Measurements from ENCODE around the gene TES. TPM values are rescaled to one million over a fixed set of nuclear protein-coding genes. Genes with fewer than 3 reads are reported as not detected.

Gene TES
- total RNA-seq, 2 experiments from 2014 or later, result 81.8 to 90.6 TPM

DNA sequence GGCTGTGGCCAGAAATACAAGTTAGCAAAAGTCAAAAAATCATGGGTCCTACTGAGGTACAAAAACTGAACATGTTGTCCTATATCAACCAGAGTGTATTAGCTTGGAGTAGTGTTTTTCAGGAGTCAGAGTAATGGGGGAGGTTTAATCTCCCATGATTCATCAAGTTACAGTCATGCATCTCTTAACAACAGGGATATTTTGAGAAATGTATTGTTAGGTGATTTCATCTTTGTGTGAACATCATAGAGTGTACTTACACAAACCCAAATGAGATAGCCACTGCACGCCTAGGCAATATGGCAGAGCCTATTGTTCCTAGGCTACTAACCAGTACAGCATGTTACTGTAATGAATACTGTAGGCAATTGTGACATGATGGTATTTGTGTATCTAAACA lies 14.9 kb upstream of the TES start:
- intact Hi-C loops (cut with micrococcal nuclease), result no loop called here
- no peak overlapping the region for H3K4me3 Mint-ChIP-seq
- DNase-seq, result no peak
- ChIA-PET CTCF (interaction anchor here (1.4 kb wide), 1 partner anchor 15 kb away, joined by 4 read pairs; no protein-coding TSS in a partner anchor), POLR2A (no interaction called here)
- H3K36me3 Mint-ChIP-seq, result no peaks in the 10 kb centered on the region
- H3K9me3 Mint-ChIP-seq, result no peaks in the 10 kb centered on the region
- peaks cover 3% of the 10 kb centered on the region for H3K27me3 Mint-ChIP-seq
- no peak overlapping the region for H3K27ac Mint-ChIP-seq
- H3K4me1 Mint-ChIP-seq (ENCODE audit: low read depth), result no peaks in the 10 kb centered on the region

DNA sequence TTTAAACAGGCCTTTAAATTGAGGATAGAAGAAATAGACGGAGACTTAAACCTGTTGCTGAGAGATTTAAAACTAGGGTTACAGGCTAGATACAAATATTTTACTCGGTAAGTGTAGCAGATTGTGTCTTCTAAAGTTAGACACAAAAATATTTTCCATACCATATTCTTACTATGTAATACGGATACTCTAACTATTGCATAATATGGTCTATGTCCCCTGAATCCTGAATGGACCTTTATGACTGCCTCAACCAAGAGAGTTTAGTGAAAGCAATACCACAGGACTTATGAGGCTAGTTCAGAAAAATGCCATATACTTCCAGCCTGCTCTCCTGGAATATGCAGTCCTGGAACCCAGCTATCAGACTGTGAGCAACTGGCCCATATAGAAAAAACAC lies 13.4 kb upstream of the TES start:
- Mint-ChIP-seq H3K36me3 (no peaks in the 10 kb centered on the region), H3K4me3 (no peak overlapping the region), H3K9me3 (no peaks in the 10 kb centered on the region), H3K27me3 (peaks cover 3% of the 10 kb centered on the region), H3K27ac (no peak overlapping the region), H3K4me1 (ENCODE audit: low read depth) (no peaks in the 10 kb centered on the region)
- DNase-seq, result no peak
- ChIA-PET POLR2A (no interaction called here), CTCF (interaction anchor here (0.9 kb wide), 1 partner anchor 23 kb away, joined by 3 read pairs; no protein-coding TSS in a partner anchor)
- intact Hi-C loops (cut with micrococcal nuclease), result no loop called here

DNA sequence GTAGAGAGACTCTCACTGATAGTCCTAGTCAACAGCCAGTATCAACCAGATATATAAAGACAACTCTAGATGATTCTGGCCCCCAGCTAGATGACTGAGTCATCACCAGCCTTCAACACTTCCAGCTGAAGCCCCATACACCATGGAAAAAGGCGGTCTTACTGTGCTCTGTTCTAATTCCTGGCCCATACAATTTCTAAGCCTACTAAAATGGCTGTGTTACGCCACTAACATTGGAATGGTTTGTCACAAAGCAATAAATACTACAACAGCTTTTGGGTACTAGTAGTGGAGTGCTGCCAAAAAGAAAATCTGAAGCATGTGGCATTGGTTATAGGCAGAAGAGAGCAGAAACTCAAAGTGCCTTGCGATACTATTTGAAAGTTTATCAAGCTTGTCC lies 13.0 kb upstream of the TES start:
- Mint-ChIP-seq H3K9me3 (no peaks in the 10 kb centered on the region), H3K4me1 (ENCODE audit: low read depth) (no peaks in the 10 kb centered on the region), H3K36me3 (no peaks in the 10 kb centered on the region), H3K27me3 (peaks cover 3% of the 10 kb centered on the region), H3K4me3 (no peak overlapping the region), H3K27ac (no peak overlapping the region)
- intact Hi-C loops (cut with micrococcal nuclease), result no loop called here
- DNase-seq, result no peak
- POLR2A ChIA-PET, result no interaction called here
- CTCF ChIA-PET, result interaction anchor here (0.9 kb wide), 1 partner anchor 22 kb away, joined by 3 read pairs; no protein-coding TSS in a partner anchor

DNA sequence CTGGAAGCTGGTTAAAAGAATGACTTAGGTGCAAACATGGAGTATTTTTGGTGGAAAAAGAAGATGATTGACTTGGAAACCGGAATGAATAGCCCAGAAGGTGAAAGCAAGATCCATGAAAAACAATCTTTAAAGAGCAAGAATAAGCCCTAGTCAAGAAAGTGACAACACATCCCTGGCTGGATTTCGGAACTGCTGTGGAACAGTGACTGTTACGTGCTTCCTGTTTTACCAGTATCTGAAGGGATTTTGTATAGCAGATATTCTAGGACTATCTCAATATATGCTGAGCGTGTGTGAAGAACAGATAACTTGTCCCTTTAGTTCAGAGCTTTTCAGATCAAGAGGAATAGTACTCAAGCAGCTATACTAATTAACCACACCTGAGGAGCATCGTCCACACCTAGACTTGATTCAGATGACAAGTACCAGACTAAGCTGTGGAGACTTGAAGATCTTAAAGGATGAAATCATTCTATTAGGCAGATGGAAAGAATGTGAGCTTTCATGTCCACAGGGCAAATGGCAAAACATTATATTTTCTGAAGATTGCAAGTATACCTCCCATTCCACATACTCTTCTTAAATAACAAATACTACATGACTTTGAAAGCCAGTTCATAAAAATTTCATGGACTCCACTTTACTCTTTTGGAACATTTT lies 11.5 kb upstream of the TES start:
- intact Hi-C loops (cut with micrococcal nuclease), result no loop called here

GRCh38 chr7:116200963-116201362 lies 9.4 kb upstream of the TES start:
- Mint-ChIP-seq H3K27ac (no peak overlapping the region), H3K27me3 (no peaks in the 10 kb centered on the region), H3K4me3 (no peak overlapping the region), H3K4me1 (ENCODE audit: low read depth) (no peaks in the 10 kb centered on the region), H3K9me3 (no peaks in the 10 kb centered on the region), H3K36me3 (no peaks in the 10 kb centered on the region)
- DNase-seq, result no peak
- POLR2A ChIA-PET, result no interaction called here
- CTCF ChIA-PET, result interaction anchor here (1.2 to 3.8 kb wide), 5 partner anchors 10 to 388 kb away, joined by 3 to 20 read pairs (median 7); partner anchors contain the start of gene TES
- intact Hi-C loops (cut with micrococcal nuclease), result no loop called here

More for the DNA sequence above, 11.5 kb upstream of the TES start:
- ChIA-PET CTCF (interaction anchor here (2.5 to 3.8 kb wide), 2 partner anchors 18 to 37 kb away, joined by 9 to 20 read pairs; no protein-coding TSS in a partner anchor), POLR2A (interaction anchor here (2.5 kb wide), 1 partner anchor 11 kb away, joined by 9 read pairs; the partner anchor contains the start of gene TES)
- Mint-ChIP-seq H3K4me3 (no peak overlapping the region), H3K27ac (no peak overlapping the region), H3K36me3 (no peaks in the 10 kb centered on the region), H3K4me1 (ENCODE audit: low read depth) (no peaks in the 10 kb centered on the region), H3K9me3 (no peaks in the 10 kb centered on the region), H3K27me3 (peaks cover 3% of the 10 kb centered on the region)
- no peak for DNase-seq

DNA sequence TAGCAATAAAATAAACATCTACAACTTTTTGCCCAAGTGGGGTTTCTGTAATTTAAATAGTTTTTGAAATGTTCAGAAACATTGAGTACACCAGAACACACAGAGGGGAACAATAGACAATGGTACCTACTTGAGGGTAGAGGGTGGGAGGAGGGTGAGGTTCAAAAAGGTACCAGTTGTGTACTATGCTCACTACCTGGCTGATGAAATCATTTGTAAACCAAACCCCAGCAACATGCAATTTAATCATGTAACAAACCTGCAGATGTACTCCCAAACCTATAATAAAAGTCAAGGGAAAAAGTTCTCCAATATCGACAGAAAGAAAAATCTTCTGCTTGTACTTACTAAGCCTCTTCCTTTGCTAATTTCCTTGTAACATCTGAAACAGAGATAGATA lies 4.2 kb upstream of the TES start:
- Mint-ChIP-seq H3K4me3 (no peak overlapping the region), H3K27me3 (no peaks in the 10 kb centered on the region), H3K9me3 (peaks cover 2% of the 10 kb centered on the region), H3K36me3 (no peaks in the 10 kb centered on the region), H3K4me1 (ENCODE audit: low read depth) (peaks cover 14% of the 10 kb centered on the region), H3K27ac (no peak overlapping the region)
- CTCF ChIA-PET, result interaction anchor here (0.7 to 1.2 kb wide), 3 partner anchors 26 to 317 kb away, joined by 3 to 8 read pairs (median 3); no protein-coding TSS in a partner anchor
- intact Hi-C loops (cut with micrococcal nuclease), result no loop called here
- DNase-seq, result no peak
- POLR2A ChIA-PET, result no interaction called here

GRCh38 chr7:116208919-116209318 lies 1.4 kb upstream of the TES start:
- intact Hi-C loops (cut with micrococcal nuclease), result no loop called here
- Mint-ChIP-seq H3K9me3 (peaks cover 2% of the 10 kb centered on the region), H3K27ac (no peak overlapping the region), H3K36me3 (peaks cover 6% of the 10 kb centered on the region), H3K4me3 (no peak overlapping the region), H3K27me3 (no peaks in the 10 kb centered on the region), H3K4me1 (ENCODE audit: low read depth) (peaks cover 33% of the 10 kb centered on the region)
- no peak for DNase-seq
- ChIA-PET POLR2A (interaction anchor here (0.9 to 1.8 kb wide), 2 partner anchors 10 to 11 kb away, joined by 3 to 9 read pairs; no protein-coding TSS in a partner anchor), CTCF (interaction anchor here (1.1 to 6.3 kb wide), 6 partner anchors 11 to 35 kb away, joined by 3 to 75 read pairs (median 5); no protein-coding TSS in a partner anchor)

DNA sequence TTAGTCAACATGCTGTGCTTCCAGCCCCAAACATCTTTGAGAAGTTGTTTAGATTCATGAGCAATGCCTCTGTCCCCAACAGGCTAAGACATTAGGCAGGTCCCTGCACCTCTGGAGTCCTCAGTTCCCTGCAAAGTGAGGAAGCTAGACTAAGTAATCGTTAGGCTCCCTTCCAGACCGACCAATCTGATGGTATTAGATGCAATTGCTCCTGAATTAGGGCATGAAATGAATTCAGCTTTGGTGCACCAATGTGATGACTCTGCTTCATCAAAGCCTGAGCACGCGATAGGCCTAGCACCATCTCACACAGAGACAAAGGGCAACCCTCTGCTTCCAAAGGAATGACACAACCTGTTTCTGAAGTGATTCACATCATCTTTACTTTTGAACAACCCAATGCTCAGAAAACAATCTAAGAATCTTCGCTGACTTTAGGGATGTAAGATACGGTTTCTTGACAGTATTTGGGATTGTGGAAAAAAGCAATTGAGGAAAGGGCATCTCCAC lies 723 bp upstream of the TES start:
- ChIA-PET POLR2A (interaction anchor here (0.9 to 2.2 kb wide), 4 partner anchors 10 to 22 kb away, joined by 3 to 9 read pairs (median 4); no protein-coding TSS in a partner anchor), CTCF (interaction anchor here (0.7 to 6.3 kb wide), 9 partner anchors 10 to 383 kb away, joined by 3 to 75 read pairs (median 6); no protein-coding TSS in a partner anchor)
- intact Hi-C loops (cut with micrococcal nuclease), result loop anchor here (2.0 to 5.0 kb wide), 3 partner anchors 29 to 1287 kb away; partner anchors contain the start of gene MDFIC
- Mint-ChIP-seq H3K4me1 (ENCODE audit: low read depth) (peaks cover 38% of the 10 kb centered on the region), H3K36me3 (peaks cover 7% of the 10 kb centered on the region), H3K9me3 (peaks cover 2% of the 10 kb centered on the region), H3K27ac (peak overlapping the region; percentile 40), H3K27me3 (no peaks in the 10 kb centered on the region), H3K4me3 (peak overlapping the region; percentile 62)
- peak; percentile 38 for DNase-seq

DNA sequence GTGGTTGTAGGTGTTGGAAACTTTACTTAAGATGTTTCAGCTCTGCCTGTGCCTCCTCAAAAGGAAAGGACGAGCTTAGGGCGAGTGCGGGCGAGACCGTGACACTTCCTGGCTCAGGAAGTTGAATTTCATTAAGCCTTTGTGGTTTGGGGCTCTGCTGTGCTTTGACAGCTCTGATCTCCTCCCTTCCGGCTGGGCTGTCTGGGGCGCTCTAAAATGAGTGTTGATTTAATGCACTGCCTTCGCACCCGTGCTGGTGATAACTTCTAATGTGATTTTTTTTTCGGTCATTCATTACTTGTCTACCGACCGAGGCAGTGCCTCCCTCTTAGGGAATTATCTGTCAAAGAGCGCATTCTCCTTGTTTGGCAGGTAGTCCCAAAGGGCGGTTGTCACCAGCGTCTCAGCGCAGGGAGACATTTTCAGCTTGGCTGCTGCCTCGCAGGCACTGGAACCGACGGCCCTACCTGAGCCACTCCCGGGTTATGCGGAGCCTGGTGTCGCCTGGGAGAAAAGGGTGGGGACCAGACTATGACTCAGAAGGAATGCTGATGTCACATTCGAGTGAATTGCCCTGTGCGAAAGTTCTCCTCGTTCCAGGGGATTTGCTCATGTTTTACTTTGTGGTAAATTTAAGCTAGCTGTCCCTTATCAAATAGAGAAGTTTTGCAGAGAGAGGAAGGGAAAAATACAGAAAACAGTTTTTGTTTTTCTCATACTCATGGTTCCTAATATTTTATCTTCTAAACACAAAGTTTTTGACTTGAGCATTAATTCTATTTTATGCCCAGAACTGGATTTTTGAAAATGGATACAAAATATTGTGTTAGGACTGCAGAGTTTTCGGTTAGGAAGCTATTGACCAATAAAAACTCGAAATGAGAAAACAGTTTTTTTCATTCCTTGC lies 920 bp downstream of the TES start:
- peak overlapping the region; percentile 99 for H3K27ac Mint-ChIP-seq
- peaks cover 55% of the 10 kb centered on the region for H3K4me1 Mint-ChIP-seq (ENCODE audit: low read depth)
- CTCF ChIA-PET, result interaction anchor here (0.5 to 6.3 kb wide), 12 partner anchors 9 to 378 kb away, joined by 3 to 75 read pairs (median 6); no protein-coding TSS in a partner anchor
- peak overlapping the region; percentile 96 for H3K4me3 Mint-ChIP-seq
- intact Hi-C loops (cut with micrococcal nuclease), result loop anchor here (1.0 to 5.0 kb wide), 6 partner anchors 8 to 1288 kb away; partner anchors contain the start of genes CAPZA2 and MDFIC
- POLR2A ChIA-PET, result interaction anchor here (0.7 to 2.2 kb wide), 7 partner anchors 8 to 23 kb away, joined by 3 to 18 read pairs (median 5); no protein-coding TSS in a partner anchor
- H3K36me3 Mint-ChIP-seq, result peaks cover 9% of the 10 kb centered on the region
- H3K27me3 Mint-ChIP-seq, result no peaks in the 10 kb centered on the region
- peaks cover 2% of the 10 kb centered on the region for H3K9me3 Mint-ChIP-seq
- DNase-seq, result peak; percentile 86

DNA sequence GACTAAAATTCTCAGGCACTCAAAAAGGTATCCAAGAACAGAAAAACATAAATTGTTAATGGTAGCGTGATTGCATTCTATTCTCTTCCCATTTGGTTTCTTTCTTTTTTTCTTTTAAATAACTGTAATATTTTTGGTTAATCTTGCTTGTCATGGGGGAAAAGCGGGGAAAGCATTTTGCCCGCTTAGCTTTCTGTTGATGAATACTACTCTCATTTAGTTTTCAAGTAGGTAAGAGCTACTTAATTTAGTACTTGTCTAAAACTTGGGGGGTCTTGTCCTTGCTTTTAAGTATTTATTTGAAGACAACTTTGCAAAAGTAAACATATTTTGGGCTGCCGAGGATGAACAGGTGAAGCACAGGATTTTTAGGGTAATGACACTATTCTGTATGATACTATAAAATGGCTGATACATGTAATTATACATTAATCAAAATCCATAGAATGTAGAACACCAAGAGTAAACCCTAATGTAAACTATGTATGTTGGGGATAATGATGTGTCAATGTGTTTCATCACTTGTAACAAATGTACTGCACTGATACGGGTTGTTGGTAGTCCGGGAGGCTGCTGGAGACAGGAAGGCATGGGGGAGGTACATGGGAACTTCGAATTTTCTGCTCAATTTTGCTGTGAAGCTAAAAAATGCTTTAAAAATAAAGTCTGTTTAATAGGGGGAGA lies 1.7 kb downstream of the TES start:
- intact Hi-C loops (cut with micrococcal nuclease), result loop anchor here (1.0 to 5.0 kb wide), 6 partner anchors 7 to 1289 kb away; partner anchors contain the start of genes CAPZA2 and MDFIC
- no peak for DNase-seq
- POLR2A ChIA-PET, result interaction anchor here (1.5 to 2.2 kb wide), 4 partner anchors 7 to 18 kb away, joined by 5 to 18 read pairs (median 7); no protein-coding TSS in a partner anchor
- Mint-ChIP-seq H3K9me3 (peaks cover 2% of the 10 kb centered on the region), H3K4me1 (ENCODE audit: low read depth) (peaks cover 58% of the 10 kb centered on the region), H3K27ac (peak overlapping the region; percentile 99), H3K4me3 (peak overlapping the region; percentile 96), H3K36me3 (peaks cover 9% of the 10 kb centered on the region), H3K27me3 (no peaks in the 10 kb centered on the region)
- CTCF ChIA-PET, result interaction anchor here (1.1 to 6.3 kb wide), 7 partner anchors 8 to 73 kb away, joined by 3 to 75 read pairs (median 7); no protein-coding TSS in a partner anchor

- Mint-ChIP-seq H3K27me3 (no peaks in the 10 kb centered on the region), H3K4me3 (peak overlapping the region; percentile 96), H3K27ac (peak overlapping the region; percentile 99), H3K4me1 (ENCODE audit: low read depth) (peaks cover 64% of the 10 kb centered on the region), H3K9me3 (no peaks in the 10 kb centered on the region), H3K36me3 (peaks cover 9% of the 10 kb centered on the region)
- no peak for DNase-seq
- CTCF ChIA-PET, result interaction anchor here (1.1 to 6.3 kb wide), 3 partner anchors 12 to 32 kb away, joined by 3 to 75 read pairs (median 13); no protein-coding TSS in a partner anchor
- POLR2A ChIA-PET, result no interaction called here
- intact Hi-C loops (cut with micrococcal nuclease), result loop anchor here (5.0 kb wide), 1 partner anchor 981 kb away; no protein-coding TSS in a partner anchor
Observed at GRCh38 chr7:116212869-116213268, 2.5 kb downstream of the TES start.

All from activated CD4-positive, alpha-beta memory T cell treated with anti-CD3 and anti-CD28 coated beads for 36 hours (primary cell).